Keratinocyte (primary cell): ENCODE results near the gene SMARCA5.

Experiments
- CTCF ChIP-seq, 3 experiments: IDR thresholded peaks in 1 of 3; conservative IDR thresholded peaks in 1 of 3; optimal IDR thresholded peaks in 1 of 3; 2 replicates in 2 of 3; 3 replicates in 1 of 3; pipeline versions ENCODE3 to v1.5.1; 2011; ENCODE audit warnings: low read length in 3 of 3, mild to moderate bottlenecking in 3 of 3, moderate library complexity in 2 of 3, control low read depth in 1 of 3, inconsistent platforms in 1 of 3; ENCODE audit not compliant: insufficient read depth in 2 of 3; ENCODE audit errors: extremely low read depth in 1 of 3
- EZH2 ChIP-seq: IDR thresholded peaks from one replicate; pipeline ENCODE4 v1.6.1; 2012; ENCODE audit warnings: inconsistent platforms, mild to moderate bottlenecking, low read length, moderate library complexity

- TF ChIP-seq CTCF (optimal IDR thresholded peaks at IDR 0.05 in 1 of 3, IDR thresholded peaks at IDR 0.05 in 1 of 3, conservative IDR thresholded peaks at IDR 0.05 in 1 of 3; ENCODE audit: extremely low read depth in 1 of 3, insufficient read depth in 2 of 3, low read length in 3 of 3) (no peak), EZH2 (no peak)
Measured at GRCh38 chr4:143564472-143564871, 51.0 kb downstream of the SMARCA5 start.
